NB4 (cell line): ENCODE data around the gene GRAMD2B.

Experiments used
- DNase-seq: peaks from one replicate; pipeline ENCODE4 v3.0.0; 2010; ENCODE audit warnings: low read depth
- H3K4me3 ChIP-seq: one replicate; pipeline ENCODE4 v1.5.1; 2011; ENCODE audit warnings: mild to moderate bottlenecking, low read depth, low read length, moderate library complexity
- CTCF ChIP-seq: IDR thresholded peaks from one replicate; pipeline ENCODE4 v1.5.1; 2012; ENCODE audit warnings: low read depth, low read length
- MYC ChIP-seq: IDR thresholded peaks from 2 replicates; pipeline ENCODE4 v1.6.1; 2011; ENCODE audit warnings: low read depth, low read length
- POLR2A ChIP-seq: IDR thresholded peaks from 2 replicates; pipeline ENCODE4 v1.6.1; 2011; ENCODE audit warnings: mild to moderate bottlenecking; ENCODE audit not compliant: insufficient read length; ENCODE audit errors: extremely low read depth
- TF ChIP-seq, protein P1 (sequence below): IDR thresholded peaks from 2 replicates; pipeline ENCODE4 v1.6.1; 2011; ENCODE audit warnings: low read depth, low read length

GRAMD2B gene

GRCh38 chr5:126480824-126481223, 57.6 kb downstream of the GRAMD2B start:
- DNase-seq, result no peak
- TF ChIP-seq POLR2A (no peak), CTCF (no peak), MYC (no peak)
- TF ChIP-seq, protein P1, sequence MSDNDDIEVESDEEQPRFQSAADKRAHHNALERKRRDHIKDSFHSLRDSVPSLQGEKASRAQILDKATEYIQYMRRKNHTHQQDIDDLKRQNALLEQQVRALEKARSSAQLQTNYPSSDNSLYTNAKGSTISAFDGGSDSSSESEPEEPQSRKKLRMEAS, result no peak
- no peak overlapping the region for H3K4me3 ChIP-seq

- DNase-seq, result no peak
- TF ChIP-seq, protein P1, result no peak
- TF ChIP-seq MYC (no peak), CTCF (no peak), POLR2A (no peak)
- H3K4me3 ChIP-seq, result no peak overlapping the region
Measured at GRCh38 chr5:126481243-126481642, 58.0 kb downstream of the GRAMD2B start.

DNA sequence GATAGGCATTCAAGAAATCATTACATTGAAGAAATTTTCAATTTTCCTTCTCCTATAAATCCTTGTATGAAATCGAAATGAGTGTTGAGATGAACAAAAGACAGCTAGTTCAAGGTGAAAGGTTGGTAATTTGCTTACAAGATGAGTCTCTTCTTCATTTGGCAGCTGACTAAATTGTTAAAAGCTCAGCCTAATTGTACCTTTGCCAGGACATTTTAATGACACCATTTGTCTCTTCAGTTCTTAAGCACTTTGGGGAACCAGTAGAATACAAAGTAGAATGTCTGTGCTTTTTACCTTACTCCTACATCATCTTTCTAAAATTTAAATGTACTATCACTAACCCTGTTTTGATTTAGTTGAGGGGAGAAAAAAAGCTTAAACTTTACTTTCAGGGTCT, 59.4 kb downstream of the GRAMD2B start:
- no peak for TF ChIP-seq CTCF
- no peak for TF ChIP-seq POLR2A
- TF ChIP-seq, protein P1, result no peak
- TF ChIP-seq MYC, result no peak

DNA sequence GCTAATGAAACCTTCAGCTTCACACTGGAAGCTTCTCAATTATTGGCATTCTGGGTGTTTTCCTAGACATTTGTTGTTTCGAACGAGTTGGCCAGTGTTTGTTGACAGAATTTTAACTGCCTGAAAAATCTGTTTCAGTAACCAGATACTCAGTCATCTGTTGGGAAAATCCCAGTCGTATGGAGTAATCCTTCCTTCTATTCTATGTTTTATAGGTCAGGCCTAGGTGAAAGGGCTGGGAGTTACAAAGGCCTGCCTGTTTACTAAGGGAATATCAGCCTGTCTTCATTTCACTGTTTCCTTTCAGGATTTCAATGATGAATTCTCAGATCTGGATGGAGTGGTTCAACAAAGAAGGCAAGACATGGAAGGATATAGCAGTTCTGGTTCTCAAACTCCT, 59.9 kb downstream of the GRAMD2B start:
- TF ChIP-seq, protein P1, result no peak
- DNase-seq, result no peak

More for the DNA sequence above, 59.4 kb downstream of the GRAMD2B start:
- DNase-seq, result no peak
- H3K4me3 ChIP-seq, result no peak overlapping the region

GRCh38 chr5:126484253-126484652, 61.0 kb downstream of the GRAMD2B start:
- no peak for TF ChIP-seq CTCF
- TF ChIP-seq, protein P1, result no peak
- TF ChIP-seq MYC, result no peak
- no peak for TF ChIP-seq POLR2A

More for the DNA sequence above, 59.9 kb downstream of the GRAMD2B start:
- H3K4me3 ChIP-seq, result no peak overlapping the region

DNA sequence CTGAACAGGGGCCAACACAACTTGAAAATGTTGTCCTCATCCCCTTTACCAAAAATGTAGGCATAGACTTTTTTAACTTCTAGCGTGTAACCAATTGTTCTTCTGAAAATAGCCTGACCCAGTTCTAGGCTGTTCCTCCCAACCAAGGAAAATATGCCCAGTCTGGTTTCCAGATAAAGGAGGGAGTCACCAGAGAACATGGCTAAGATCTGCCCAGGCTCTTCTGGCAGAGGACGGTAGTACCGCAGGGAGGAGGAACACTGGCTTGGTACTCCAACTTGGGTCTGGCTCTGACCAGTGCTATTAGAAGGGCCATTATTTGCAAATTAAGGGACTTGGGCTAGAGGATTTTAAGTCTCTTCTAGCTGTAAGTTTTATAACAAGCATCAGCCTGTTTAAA, 63.1 kb downstream of the GRAMD2B start:
- H3K4me3 ChIP-seq, result no peak overlapping the region
- TF ChIP-seq CTCF, result no peak
- no peak for TF ChIP-seq POLR2A
- no peak for TF ChIP-seq MYC
- TF ChIP-seq, protein P1, result no peak
- DNase-seq, result no peak

More at GRCh38 chr5:126484253-126484652, 61.0 kb downstream of the GRAMD2B start:
- no peak overlapping the region for H3K4me3 ChIP-seq
- no peak for DNase-seq
